GM18517 (cell line): ENCODE measurements around the gene WASF3.

ENCODE experiments used
- ATAC-seq: cut with Tn5 transposase; IDR thresholded peaks from one replicate; pipeline ENCODE4 v1.9.1; 2021; ENCODE audit warnings: mild to moderate bottlenecking, moderate library complexity; ENCODE audit not compliant: unreplicated experiment

Gene WASF3

DNA sequence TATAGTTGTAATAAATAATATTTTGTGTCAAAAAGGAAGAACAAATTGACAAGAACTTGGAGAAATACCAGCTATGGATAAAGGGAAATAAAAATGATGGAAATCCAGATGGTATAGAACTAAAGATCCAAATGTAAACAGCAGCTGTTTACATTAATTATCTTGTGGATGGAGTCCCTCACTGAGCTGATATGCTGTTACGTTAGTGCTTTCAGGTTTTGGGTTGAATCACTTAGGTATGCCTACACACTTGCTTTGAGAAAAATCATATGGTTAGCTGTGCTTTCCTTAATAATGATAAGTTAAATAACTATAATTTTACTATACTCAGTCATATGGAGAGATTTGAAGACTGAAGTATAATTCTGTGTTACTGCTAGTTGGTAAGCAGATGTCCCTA lies 27.7 kb downstream of the WASF3 start:
- ATAC-seq: no peak

GRCh38 chr13:26587251-26587650 lies 29.8 kb downstream of the WASF3 start:
- ATAC-seq: no peak

DNA sequence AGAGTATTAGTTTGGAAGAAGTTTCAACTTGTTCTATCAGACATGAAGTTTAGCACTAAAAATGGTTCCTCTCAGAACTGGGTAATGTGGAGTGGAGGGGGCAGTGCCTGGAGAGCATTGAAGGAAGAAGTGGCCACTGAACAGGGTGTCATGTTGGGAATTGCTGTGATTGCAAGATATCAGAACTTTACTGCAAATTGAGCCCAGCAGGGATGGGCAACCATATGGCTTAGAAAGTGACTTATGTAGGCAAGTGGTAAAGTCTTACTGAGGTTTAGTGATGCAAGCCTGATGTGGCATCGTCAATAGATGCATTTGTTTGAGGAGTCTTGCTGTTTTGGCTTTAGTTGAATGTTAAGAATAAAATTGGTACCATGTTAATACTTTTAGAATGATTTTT lies 31.7 kb downstream of the WASF3 start:
- ATAC-seq: no peak

GRCh38 chr13:26589754-26590153 lies 32.3 kb downstream of the WASF3 start:
- ATAC-seq: no peak

- no peak for ATAC-seq
These were observed 32.9 kb downstream of the WASF3 start for GRCh38 chr13:26590379-26590778.

DNA sequence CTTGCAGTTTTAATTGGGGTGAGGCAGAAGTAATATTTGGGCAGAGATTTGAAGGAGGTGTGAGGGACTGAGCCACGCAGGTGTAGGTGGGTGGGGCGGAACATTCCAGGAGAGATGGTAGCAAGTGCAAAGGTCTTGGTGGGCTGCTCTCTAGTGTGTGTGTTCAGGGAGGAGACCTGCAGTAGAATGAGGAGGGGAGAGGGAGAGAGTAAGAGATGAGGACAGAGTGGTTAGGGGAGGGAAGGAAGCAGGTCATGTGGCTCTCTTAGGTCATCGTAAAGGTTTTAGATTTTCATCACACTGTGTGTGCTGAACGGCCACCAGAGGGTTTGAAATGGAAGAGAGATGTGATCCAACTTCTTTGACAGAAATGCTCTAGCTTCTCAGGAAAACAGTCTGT lies 33.5 kb downstream of the WASF3 start:
- no peak for ATAC-seq

DNA sequence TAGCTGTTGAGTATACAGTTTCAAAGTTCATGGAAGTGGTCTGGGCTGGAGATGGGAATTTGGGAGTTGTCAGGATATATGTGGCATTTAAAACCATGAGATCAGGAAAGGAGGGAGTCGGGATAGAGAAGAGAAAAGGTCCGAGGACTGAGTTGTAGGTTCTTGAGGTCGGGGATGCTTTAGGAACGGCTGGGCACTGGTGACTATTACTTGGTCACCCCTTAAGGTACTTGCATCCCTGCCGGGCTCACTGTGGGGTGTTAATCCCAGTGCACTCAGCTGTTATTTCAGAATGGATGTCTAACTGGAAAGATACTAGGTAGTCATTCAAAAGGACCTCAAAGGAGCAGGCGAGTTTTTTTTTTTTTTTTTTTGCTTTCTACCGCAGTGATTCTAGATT lies 34.2 kb downstream of the WASF3 start:
- no peak for ATAC-seq

DNA sequence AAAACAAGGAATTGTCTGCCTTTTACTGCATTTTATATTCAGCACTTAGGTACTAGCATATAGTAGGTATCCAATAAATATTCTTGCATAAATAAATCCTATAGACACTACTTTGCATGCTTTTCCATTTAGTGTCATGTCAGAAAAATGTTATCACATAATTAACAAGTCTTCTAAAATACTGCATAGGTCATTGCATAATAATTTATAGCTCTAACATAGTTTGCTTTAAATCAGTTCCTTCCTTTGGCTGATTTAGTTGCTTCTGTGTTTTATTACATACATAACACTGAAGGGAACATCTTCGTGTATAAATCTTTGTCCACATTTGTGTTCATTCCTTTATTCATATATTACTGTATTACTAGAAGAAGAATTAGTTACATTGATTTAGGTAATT lies 36.2 kb downstream of the WASF3 start:
- ATAC-seq: no peak

- no peak for ATAC-seq
These were observed 36.9 kb downstream of the WASF3 start for GRCh38 chr13:26594363-26594762.

DNA sequence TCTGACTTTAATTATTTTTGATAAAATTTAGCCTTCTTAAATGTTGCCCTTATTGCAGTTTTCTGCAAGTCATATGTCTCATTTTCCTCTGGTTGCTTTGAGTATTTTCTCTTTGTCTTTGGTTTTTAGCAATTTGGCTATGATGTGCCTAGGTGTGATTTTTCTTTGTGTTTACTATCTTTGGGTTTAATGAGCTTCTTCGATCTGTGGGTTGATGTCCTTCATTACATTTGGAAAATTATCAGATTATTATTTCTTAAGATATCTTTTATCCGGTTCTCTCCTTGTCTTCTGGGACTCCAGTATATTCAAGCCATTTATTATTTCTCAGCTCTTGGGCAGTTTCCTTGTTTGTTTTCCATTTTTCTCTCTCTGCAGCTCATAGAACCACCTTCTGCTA lies 39.0 kb downstream of the WASF3 start:
- no peak for ATAC-seq

DNA sequence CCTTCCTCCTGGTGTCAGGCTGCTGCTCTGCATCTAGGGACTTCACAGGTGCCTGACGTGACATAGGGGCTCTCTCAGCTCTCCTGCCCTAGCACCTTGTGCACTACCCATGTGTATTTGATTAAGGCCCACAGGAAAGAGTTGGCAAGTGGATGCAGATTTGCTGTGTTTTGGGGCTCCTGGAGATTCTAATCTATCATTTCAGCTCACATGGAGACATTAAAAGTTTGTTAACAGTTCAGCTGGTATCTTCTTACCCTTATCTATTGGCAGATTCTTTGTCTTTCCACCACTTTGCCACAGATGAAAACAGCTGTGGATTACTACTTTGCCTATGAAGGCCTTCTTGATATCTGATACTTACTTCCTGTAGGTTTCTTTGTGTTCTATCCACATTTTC lies 41.9 kb downstream of the WASF3 start:
- no peak for ATAC-seq

GRCh38 chr13:26599860-26600259 lies 42.4 kb downstream of the WASF3 start:
- no peak for ATAC-seq

DNA sequence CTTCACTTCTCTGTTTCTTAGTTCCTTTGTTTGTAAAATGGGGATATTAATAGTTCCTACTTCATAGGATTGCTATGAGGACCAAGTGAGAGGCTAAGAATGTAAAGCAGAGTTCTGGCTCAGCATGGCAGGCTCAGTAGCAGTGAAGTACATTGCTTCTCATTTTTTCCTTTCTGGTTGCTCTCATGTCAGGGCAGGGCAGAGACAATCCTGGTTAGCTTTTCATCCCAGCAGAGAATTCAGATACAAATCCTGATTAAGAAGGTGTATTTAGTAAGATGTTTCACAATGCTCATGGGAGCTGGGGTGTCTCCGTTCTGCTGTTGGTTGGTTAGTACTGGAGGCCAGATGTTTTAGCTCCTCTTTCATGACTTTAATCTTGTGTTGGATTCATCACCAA lies 42.9 kb downstream of the WASF3 start:
- ATAC-seq: no peak

DNA sequence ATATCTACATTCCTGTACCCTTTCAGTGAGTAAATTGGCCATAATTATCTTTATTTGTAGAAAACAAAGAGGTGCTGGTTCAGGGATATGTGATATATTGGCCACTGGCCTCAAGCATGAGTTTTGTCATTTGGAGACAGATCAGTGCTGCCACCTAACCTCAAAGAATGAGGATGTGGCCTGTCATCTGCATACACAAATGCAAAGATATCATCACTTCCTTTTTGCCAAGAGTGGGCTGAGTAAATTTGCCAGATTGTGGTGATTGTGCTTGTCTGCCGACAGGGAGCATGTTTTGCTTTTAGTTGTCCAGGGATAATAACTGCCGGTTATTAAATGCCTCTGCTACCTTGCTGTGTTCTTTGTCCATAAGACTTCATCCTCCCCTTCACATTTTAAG lies 44.2 kb downstream of the WASF3 start:
- ATAC-seq: no peak

DNA sequence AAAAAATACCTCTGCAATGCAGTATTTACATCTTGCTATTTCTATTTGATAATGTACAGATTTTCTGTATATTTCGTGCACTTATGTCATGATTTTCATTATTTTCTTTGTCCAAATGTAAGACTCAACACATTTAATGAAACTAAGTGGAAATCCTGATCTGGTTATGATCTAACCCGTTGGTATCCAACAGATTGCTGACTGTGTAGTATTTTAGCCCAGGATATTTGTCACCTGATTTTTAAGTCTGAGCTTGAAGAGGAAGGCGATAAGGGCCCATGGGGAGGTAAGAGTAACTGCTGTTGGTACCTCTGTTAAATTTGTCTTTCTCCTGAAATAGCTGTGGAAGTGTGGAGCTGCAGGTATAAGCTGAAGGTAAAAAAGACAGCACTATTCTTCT lies 45.3 kb downstream of the WASF3 start:
- no peak for ATAC-seq

- no peak for ATAC-seq
These were observed 47.5 kb downstream of the WASF3 start for GRCh38 chr13:26604784-26605545.

DNA sequence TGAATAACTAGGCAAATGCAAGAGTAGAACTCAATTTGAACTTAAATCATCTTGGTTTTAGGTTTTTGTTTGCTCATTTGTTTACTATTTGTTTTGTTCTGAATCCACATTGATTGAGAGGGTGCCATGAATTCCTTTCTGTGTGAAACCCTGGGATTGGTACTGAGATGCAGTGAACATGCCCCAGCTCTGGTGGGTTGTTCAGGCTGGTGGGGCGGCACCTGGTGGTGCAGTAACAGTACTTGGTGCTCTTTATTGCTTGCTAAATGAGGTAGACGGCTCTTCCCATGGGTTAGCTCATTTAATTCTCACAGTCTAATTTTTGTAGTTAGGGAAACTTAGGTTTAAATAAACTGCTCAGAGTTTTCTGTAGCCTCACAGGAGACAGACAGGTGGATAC lies 48.4 kb downstream of the WASF3 start:
- ATAC-seq: no peak

GRCh38 chr13:26606631-26607030 lies 49.1 kb downstream of the WASF3 start:
- ATAC-seq: no peak

DNA sequence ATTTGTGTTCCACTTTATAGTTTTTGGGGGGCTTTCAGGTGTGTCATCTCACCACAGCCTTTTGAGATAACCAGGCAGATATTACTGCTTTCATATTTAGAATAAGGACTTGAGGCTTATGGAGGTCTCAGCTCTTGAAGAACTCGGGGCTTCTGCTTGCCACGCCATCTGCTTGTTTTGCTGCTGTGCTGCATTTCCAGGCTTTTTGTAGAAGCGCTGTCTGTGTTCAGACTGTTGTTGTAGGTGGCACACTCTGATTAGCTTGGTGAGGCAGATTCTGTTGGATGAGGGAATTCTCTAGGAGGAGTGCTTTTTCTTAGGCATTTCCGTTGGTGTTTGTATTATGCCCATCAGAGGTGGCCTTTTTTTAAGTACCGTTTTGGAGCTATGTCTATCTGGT lies 57.2 kb downstream of the WASF3 start:
- ATAC-seq: no peak

DNA sequence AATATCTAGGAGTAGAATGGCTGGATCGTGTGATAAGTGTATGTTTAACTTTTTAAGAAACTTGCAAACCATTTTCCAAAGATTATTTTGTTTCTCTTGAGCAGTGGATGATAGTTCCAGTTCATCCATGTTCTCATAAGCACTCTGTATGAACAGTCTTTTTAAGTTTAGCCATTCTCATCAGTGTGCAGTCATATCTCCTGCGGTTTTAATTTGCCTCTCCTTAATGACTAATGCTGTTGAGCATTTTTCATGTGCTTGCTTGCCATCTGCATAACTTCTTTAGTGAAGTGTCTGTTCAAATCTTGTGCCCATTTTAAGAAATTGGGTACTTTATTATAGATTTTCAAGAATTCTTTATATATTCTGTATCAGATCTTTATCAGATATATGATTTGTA lies 58.6 kb downstream of the WASF3 start:
- no peak for ATAC-seq

GRCh38 chr13:26618726-26619125 lies 61.2 kb downstream of the WASF3 start:
- no peak for ATAC-seq

DNA sequence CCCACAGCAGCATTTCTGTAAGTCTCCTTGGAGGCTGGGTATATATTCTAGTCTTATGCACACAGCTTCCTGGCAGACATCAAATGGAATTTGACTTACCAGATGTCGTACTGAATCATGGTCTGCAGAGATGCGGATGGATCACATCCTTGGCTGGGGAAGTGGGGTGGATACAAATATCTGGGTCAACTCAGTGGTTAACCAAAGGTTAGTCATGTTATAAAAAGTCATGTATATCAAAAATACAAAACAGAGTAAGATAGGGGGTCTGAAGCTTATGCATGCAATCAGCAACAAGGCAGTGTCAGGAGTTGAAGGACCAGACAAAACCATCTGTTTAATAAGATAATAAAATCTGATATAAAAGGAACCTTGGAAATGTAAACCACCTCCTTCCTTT lies 61.9 kb downstream of the WASF3 start:
- no peak for ATAC-seq

GRCh38 chr13:26621731-26622401 lies 64.4 kb downstream of the WASF3 start:
- no peak for ATAC-seq
